ACC112 (cell line): ENCODE data around the gene PPM1B.
"Not testable (repeated sequence)": the region's sequence is repeated elsewhere in the genome, so short reads cannot be mapped to it uniquely, and the experiment has no call there.

Experiments used
- H2AFZ ChIP-seq: fragments of 200-600 bp; sonication (generic); one replicate; pipeline ENCODE4 v1.6.0; 2017; ENCODE audit warnings: antibody characterized with exemption, low read length; ENCODE audit not compliant: unreplicated experiment
- H3K27ac ChIP-seq: fragments of 200-600 bp; sonication (generic); 2 replicates; pipeline ENCODE4 v1.5.1; 2014; ENCODE audit warnings: low read depth, mild to moderate bottlenecking, antibody characterized with exemption, low read length, moderate library complexity
- H3K27me3 ChIP-seq: fragments of 200-600 bp; sonication (generic); 2 replicates; pipeline ENCODE4 v1.6.1; 2014; ENCODE audit warnings: mild to moderate bottlenecking, antibody characterized with exemption, low read length, moderate library complexity, mixed read lengths; ENCODE audit not compliant: insufficient read depth
- H3K36me3 ChIP-seq: fragments of 200-600 bp; sonication (generic); 2 replicates; pipeline ENCODE4 v1.6.1; 2016; ENCODE audit warnings: mild to moderate bottlenecking, antibody characterized with exemption, low read length, moderate library complexity, mixed read lengths; ENCODE audit not compliant: insufficient read depth
- H3K4me1 ChIP-seq: fragments of 200-600 bp; sonication (generic); one replicate; pipeline ENCODE4 v1.6.1; 2016; ENCODE audit warnings: low read length, mixed read lengths; ENCODE audit not compliant: insufficient read depth, unreplicated experiment, control insufficient read depth
- H3K4me3 ChIP-seq: fragments of 200-600 bp; sonication (generic); 2 replicates; pipeline ENCODE4 v1.5.1; 2014; ENCODE audit warnings: mild to moderate bottlenecking, low read depth, low read length
- H3K79me2 ChIP-seq: fragments of 200-600 bp; sonication (generic); one replicate; pipeline ENCODE4 v1.6.0; 2016; ENCODE audit warnings: low read length; ENCODE audit not compliant: control insufficient read depth, unreplicated experiment, insufficient read depth

PPM1B gene

DNA sequence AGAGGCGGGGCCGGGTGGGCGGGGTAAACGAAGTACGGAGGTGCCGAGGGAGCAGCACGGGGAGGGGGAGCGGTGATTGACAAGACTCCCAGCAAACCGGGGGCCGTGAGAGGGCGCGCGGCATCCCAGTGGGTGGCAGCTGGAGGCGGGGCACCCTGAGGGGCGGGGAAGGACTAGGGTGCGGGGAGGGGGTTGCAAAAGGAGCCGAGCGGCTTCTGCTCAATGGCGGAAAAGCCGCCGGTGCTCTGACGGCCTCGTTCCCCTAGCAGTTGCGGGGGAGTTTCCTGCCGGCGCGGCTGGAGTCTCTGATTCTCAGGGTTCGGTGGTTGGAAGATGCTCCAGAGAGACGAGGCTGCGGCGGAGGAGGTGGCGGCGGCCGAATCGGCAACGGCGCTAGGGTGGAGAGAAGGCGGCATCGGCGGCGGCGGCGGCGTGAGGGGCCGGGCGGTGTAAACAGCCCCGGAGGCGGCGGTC is at the start of gene PPM1B:
TSS of gene PPM1B (plus strand) at position 195 of the 474 bp plus-strand sequence. CDS start 32,325 bp downstream, outside the sequence.
- Histone ChIP-seq H3K79me2 (peaks cover 47% of the 10 kb centered on the region), H3K27ac (peak within 1 kb of the TSS; percentile 90), H2AFZ (peak within 1 kb of the TSS; percentile 73), H3K27me3 (no peaks in the 10 kb centered on the region), H3K36me3 (no peaks in the 10 kb centered on the region), H3K4me1 (peaks cover 18% of the 10 kb centered on the region), H3K4me3 (peak within 1 kb of the TSS; percentile 92)

DNA sequence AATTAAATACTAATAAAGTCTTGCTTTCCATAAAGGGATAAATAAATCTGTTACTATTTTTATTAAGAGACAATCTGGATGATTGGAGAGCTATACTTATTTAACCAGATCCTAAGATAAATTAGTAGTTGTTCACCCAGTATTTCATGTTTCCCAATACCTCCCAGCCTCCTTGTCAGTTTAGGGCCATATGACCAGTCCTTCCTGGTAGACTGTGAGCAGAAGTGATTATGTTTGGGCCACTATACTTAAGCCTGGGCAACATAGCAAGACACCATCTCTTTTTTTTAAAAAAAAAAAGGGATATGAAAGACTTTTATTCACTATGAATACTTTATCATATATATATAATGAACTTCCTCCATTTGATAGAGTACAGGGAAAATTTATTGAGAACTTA is 48.8 kb upstream of the PPM1B start:
- Histone ChIP-seq H3K4me1 (peaks cover 8% of the 10 kb centered on the region), H3K4me3 (no peak overlapping the region), H3K27me3 (no peaks in the 10 kb centered on the region), H3K79me2 (no peaks in the 10 kb centered on the region), H3K36me3 (no peaks in the 10 kb centered on the region), H3K27ac (no peak overlapping the region), H2AFZ (no peak overlapping the region)

DNA sequence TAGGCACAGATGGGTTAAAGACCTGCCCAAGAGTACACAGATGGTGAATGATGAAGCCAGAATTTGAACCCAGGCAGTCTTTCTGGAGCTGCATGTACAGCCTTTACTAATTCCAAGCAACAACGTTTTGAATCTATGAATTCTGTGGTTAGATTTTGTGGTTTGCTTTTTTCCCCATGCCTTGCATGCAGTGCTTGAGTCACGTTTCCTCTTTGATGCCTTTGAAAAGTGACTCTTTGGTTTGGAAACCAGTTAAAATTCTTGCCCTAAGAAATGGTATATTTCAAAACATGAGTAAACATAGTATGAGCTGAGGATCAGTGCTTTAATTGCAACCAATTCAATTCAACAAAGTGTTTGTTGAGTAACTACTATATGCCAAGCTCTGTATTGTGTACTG is 48.2 kb upstream of the PPM1B start:
- H2AFZ ChIP-seq, result no peak overlapping the region
- peak overlapping the region; percentile 1; the same call in 1 of the 2 replicates for H3K27ac ChIP-seq
- H3K4me3 ChIP-seq, result no peak overlapping the region
- no peaks in the 10 kb centered on the region for H3K79me2 ChIP-seq
- no peaks in the 10 kb centered on the region for H3K36me3 ChIP-seq
- H3K4me1 ChIP-seq, result peaks cover 8% of the 10 kb centered on the region
- no peaks in the 10 kb centered on the region for H3K27me3 ChIP-seq

DNA sequence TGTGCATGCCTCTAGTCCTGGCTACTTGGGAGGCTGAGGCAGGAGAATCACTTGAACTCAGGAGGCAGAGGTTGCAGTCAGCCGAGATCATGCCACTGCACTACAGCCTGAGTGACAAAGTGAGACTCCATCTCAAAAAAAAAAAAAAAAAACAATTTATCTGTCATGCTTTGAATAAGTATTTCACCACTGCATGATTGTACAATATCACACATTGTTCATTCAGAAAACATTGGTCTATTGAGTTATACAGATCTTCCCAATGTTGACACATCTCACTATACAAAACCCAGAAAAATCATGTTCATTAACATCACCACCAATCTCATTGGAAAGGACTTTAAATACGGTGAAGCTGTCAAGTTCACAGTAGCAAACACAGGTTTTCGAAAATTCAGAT is 46.8 kb upstream of the PPM1B start:
- Histone ChIP-seq H3K4me1 (peaks cover 8% of the 10 kb centered on the region), H3K36me3 (no peaks in the 10 kb centered on the region), H3K27ac (no peak overlapping the region), H3K4me3 (no peak overlapping the region), H3K27me3 (no peaks in the 10 kb centered on the region), H2AFZ (no peak overlapping the region), H3K79me2 (no peaks in the 10 kb centered on the region)

DNA sequence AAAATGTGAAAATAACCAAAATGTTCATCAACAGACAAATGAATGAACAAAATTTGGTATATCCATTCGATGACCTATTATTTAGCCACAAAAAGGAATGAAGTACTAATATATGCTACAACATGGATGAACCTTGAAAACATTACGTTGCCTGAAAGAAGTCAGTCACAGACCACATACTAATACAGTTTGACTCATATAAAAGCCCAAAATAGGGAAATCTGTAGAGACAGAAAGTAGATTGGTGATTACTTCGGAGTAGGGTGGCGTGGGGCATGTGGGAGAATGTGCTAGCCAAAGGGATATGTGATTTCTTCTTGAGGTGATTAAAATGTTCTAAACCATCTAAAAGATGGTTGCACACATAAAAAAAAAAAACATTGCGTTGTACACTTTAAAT is 44.2 kb upstream of the PPM1B start:
- no peaks in the 10 kb centered on the region for H3K27me3 ChIP-seq
- no peak overlapping the region for H3K27ac ChIP-seq
- H3K4me1 ChIP-seq, result peaks cover 6% of the 10 kb centered on the region
- H2AFZ ChIP-seq, result no peak overlapping the region
- H3K79me2 ChIP-seq, result no peaks in the 10 kb centered on the region
- H3K4me3 ChIP-seq, result no peak overlapping the region
- no peaks in the 10 kb centered on the region for H3K36me3 ChIP-seq

DNA sequence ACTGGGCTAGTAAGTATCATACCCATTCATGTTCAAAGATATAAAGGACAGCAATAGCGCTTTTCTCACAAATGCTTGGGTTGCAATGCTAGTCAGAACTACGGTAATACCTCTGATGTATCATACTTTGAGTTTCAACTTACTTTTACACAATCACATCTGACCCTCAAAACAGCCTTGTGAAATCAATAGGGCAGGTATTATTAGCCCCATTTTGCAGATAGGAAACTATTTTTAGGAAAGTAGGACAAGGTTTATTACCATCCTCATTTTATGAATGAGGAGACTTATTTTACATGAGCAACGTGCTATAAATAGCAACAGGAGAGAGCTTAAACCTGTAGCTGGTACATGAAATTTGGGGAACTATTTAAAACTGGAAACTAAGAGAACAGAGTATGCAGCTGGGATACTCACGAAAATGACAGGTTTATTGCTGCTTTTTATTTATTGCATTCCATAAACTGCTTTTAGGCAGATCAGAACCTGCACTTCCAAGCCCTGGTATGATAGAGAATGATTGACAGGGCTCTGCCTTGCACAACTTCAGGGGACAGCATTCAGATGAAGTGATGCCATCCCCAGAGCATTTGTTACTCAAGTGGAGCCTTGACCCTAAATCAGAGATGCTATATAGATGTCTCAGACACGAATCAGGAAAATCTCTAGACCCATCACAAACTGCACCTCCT is 42.4 kb upstream of the PPM1B start:
- Histone ChIP-seq H3K27ac (no peak overlapping the region), H3K27me3 (no peaks in the 10 kb centered on the region), H3K4me1 (peaks cover 12% of the 10 kb centered on the region)

DNA sequence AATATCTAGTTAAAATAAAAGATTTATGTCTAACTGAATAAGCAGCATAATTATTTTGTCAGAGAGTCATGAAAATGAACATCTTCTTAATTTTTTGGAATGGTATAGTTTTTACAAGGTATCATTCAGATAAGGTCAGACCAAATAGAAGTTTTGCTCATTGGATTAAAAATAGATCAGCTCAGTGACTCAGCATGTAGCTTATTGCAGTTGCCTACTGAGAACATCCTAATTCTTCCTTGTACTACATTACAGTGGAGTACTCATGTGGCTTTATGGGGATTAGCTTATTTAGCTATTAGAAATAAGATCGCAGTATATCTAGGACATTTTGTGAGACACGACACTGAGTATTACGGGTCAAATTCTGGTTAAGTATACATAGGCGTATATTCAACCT is 38.2 kb upstream of the PPM1B start:
- Histone ChIP-seq H3K27me3 (no peaks in the 10 kb centered on the region), H3K27ac (no peak overlapping the region), H3K79me2 (no peaks in the 10 kb centered on the region), H3K4me3 (no peak overlapping the region), H3K4me1 (peaks cover 15% of the 10 kb centered on the region), H3K36me3 (no peaks in the 10 kb centered on the region), H2AFZ (no peak overlapping the region)

More for the DNA sequence above, 42.4 kb upstream of the PPM1B start:
- H3K4me3 ChIP-seq, result no peak overlapping the region
- H3K36me3 ChIP-seq, result no peaks in the 10 kb centered on the region
- no peak overlapping the region for H2AFZ ChIP-seq
- H3K79me2 ChIP-seq, result no peaks in the 10 kb centered on the region

DNA sequence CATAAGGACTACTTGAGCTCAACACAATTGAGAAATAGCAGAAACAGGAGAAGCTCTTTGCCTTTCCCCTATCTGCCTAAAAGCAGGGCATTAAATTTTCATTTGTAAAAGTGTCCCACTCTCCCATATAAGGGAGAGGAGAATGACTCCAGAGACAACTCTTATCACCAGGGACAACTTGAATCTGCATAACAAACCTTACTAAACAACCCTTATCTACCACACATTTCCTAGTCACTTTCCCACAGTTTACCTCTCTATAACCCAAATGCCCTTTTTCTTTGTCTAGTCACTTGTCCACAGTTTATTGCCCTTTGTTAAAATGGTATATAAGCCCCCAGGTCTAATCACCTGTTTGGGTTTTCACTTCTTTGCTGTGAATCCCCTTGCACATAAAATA is 37.5 kb upstream of the PPM1B start:
- H3K4me3 ChIP-seq, result no peak overlapping the region
- no peaks in the 10 kb centered on the region for H3K79me2 ChIP-seq
- peaks cover 22% of the 10 kb centered on the region for H3K4me1 ChIP-seq
- H3K27me3 ChIP-seq, result no peaks in the 10 kb centered on the region
- H3K36me3 ChIP-seq, result no peaks in the 10 kb centered on the region
- no peak overlapping the region for H3K27ac ChIP-seq
- H2AFZ ChIP-seq, result no peak overlapping the region

DNA sequence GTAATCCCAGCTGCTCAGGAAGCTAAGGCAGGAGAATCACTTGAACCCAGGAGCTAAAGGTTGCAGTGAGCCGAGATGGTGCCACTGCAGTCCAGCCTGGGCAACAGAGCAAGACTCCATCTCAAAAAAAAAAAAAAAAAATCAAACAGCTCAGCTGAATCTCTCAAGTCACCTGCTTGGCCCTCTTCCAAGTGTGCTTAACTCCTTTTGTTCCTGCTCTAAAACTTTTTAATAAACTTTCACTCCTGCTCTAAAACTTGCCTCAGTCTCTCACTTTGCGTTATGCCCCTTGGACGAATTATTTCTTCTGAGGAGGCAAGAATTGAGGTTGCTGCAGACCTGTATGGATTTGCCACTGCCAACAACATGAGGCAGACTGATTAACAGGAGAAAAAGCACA is 35.1 kb upstream of the PPM1B start:
- not testable (repeated sequence) for H3K4me3 ChIP-seq, H3K36me3 ChIP-seq, H3K79me2 ChIP-seq, H3K27ac ChIP-seq, H3K27me3 ChIP-seq, H2AFZ ChIP-seq
- peaks cover 29% of the 10 kb centered on the region for H3K4me1 ChIP-seq

DNA sequence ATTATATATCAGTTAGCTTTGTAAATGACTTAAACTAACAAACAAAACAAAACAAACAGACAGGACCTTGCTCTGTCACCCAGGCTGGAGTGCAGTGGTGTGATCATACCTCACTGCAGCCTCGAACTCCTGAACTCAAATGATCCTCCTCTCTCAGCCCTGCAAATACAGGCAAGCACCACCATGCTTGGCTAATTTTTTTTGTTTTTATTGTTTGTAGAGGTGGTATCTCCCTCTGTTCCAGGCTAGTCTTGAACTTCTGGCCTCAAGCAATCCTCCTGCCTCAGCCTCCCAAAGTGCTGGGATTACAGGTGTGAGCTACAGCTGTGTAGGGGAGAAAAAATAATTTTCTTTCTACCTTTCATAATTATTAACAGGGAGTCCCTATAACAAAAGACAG is 33.8 kb upstream of the PPM1B start:
- Histone ChIP-seq H3K4me1 (peaks cover 29% of the 10 kb centered on the region), H3K27ac (peak overlapping the region; percentile 46; the same call in 1 of the 2 replicates), H3K27me3 (no peaks in the 10 kb centered on the region), H3K79me2 (no peaks in the 10 kb centered on the region), H3K36me3 (no peaks in the 10 kb centered on the region), H3K4me3 (no peak overlapping the region), H2AFZ (no peak overlapping the region)

DNA sequence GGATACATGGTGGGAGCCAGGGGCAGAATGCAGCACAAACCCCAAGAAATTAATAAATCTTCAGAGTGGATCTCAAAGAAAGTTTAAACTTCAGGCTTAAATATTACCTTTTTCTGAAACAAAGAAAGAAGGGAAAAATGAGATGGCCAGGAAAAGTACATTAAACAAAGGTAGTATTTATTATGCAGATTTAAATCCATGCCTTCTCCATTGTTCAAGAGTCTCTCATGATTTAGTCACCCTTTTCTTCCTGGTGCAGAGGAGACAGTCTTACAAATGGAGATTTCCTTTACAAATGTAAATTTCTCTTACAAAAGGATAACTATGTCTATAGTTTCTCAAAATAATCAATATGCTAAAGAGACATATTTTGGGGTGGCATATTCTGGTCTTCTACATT is 33.4 kb upstream of the PPM1B start:
- Histone ChIP-seq H3K79me2 (no peaks in the 10 kb centered on the region), H3K27ac (peak overlapping the region; percentile 46), H2AFZ (peak overlapping the region; percentile 64), H3K4me3 (no peak overlapping the region), H3K36me3 (no peaks in the 10 kb centered on the region), H3K4me1 (peaks cover 25% of the 10 kb centered on the region), H3K27me3 (no peaks in the 10 kb centered on the region)
